ENCODE results near the gene IL25. TPM values are rescaled to one million over a fixed set of nuclear protein-coding genes. Genes with fewer than 3 reads are reported as not detected.
"Not testable (repeated sequence)": the region's sequence is repeated elsewhere in the genome, so short reads cannot be mapped to it uniquely, and the experiment has no call there.

The IL25 gene
- total and polyA plus RNA-seq, 8 donors, result not detected

DNA sequence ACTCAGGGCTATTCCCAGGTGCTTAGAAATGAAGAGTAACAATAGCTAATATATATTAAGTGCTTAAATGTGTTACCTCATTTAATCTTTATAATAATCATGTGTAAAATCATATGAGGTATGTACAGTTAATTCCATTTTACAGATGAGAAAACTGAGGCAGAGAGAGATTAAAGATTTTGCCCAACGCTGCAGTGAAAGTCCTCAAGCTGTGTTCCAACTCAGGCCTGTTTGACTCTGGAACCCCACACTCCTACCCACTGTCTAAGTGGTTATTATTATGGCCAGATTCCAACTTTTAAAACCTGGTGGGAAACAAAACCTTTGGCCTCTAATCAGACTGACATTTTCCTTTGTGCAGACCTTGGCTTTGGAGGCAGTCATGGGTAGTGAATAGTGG is 14.4 kb downstream of the IL25 start:
- H3K4me3 ChIP-seq, result no peak overlapping the region
- H3K27ac ChIP-seq, result no peak overlapping the region
- intact Hi-C loops (cut with DNase I), result no loop called here
- TF ChIP-seq, protein P1, sequence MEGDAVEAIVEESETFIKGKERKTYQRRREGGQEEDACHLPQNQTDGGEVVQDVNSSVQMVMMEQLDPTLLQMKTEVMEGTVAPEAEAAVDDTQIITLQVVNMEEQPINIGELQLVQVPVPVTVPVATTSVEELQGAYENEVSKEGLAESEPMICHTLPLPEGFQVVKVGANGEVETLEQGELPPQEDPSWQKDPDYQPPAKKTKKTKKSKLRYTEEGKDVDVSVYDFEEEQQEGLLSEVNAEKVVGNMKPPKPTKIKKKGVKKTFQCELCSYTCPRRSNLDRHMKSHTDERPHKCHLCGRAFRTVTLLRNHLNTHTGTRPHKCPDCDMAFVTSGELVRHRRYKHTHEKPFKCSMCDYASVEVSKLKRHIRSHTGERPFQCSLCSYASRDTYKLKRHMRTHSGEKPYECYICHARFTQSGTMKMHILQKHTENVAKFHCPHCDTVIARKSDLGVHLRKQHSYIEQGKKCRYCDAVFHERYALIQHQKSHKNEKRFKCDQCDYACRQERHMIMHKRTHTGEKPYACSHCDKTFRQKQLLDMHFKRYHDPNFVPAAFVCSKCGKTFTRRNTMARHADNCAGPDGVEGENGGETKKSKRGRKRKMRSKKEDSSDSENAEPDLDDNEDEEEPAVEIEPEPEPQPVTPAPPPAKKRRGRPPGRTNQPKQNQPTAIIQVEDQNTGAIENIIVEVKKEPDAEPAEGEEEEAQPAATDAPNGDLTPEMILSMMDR (IDR thresholded peaks at IDR 0.05), result no peak
- no peaks in the 10 kb centered on the region for H3K36me3 ChIP-seq
- H3K4me1 ChIP-seq, result no peaks in the 10 kb centered on the region
- ATAC-seq, result no peak
- no peaks in the 10 kb centered on the region for H3K9me3 ChIP-seq
- peaks cover 0 to 21% of the 10 kb centered on the region in 2 donors for H3K27me3 ChIP-seq
- no peak for DNase-seq

DNA sequence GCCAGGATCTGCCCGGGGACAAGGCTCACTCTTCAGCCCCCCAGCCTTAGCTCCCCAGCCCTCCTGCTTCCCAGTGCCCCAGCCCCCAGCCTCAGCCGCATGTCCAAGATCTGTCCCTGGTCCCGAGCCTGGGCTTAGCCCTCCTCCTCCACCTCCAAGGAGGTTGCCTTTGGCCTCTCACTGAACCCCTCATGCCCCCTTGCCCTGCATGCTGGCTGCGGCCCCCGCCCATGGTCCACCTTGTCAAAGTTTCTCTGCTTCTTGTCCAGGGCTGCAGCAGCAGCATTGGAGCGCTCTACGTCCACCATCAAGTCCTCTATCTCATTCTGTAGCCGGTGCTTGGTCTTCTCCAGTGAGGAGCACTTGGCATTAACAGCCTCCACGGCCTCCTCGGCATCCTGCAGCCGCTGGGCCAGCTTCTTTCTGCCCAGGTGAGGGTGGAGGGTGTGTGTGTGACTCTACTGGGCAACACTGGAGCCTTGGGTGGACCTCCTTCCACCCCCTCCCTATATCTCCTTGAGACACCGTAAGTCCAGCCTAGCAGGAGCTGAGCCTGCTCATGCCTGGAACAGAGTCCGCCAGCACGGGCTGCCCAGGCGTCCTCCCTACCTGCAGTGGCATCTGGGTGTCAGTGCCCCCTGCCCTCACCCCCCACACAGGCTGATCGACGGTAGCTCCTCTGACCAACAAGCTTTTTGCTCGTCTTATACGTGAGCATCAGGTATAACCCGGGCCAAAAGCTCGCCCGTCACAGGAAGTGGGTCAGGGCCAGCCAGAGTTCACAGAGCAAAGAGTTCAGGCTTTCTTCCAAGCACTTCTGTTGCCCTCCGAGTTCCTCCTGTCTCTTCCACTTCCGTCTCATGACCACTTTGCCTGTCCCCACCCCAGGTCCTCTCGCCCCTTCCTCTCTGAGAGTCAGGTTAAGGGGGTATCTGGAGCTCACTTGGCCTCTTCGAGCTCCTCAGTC is 15.6 kb downstream of the IL25 start:
- no peaks in the 10 kb centered on the region for H3K36me3 ChIP-seq
- no peaks in the 10 kb centered on the region for H3K4me1 ChIP-seq
- intact Hi-C loops (cut with DNase I), result no loop called here
- H3K27ac ChIP-seq, result no peak overlapping the region
- H3K9me3 ChIP-seq, result no peaks in the 10 kb centered on the region
- no peak overlapping the region for H3K4me3 ChIP-seq
- no peak for ATAC-seq
- DNase-seq, result no peak
- peaks cover 0 to 9% of the 10 kb centered on the region in 2 donors for H3K27me3 ChIP-seq
- TF ChIP-seq, protein P1 (IDR thresholded peaks at IDR 0.05), result no peak

DNA sequence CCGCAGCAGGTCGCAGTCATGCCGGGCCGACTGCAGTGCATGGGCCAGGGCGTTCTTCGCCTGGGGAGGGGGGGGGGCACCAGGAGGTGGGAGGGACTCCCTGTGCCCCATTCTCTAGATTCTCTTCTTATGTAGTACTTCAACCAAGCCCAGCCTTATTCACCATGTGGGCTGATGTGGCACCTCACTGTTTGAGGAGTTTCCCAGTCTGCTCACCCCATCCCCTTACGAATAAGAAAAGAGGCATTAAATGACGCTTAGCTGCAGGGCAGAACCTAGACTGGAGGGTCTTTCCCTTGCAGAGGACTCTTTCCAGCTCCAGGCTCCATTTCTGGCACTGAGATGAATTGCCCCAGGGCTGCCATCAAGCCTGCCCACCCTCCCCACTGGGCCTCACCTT is 16.4 kb downstream of the IL25 start:
- Histone ChIP-seq H3K4me3 (no peak overlapping the region), H3K27ac (no peak overlapping the region), H3K27me3 (peaks cover 0 to 9% of the 10 kb centered on the region in 2 donors), H3K9me3 (no peaks in the 10 kb centered on the region), H3K4me1 (no peaks in the 10 kb centered on the region), H3K36me3 (no peaks in the 10 kb centered on the region)
- intact Hi-C loops (cut with DNase I), result no loop called here
- TF ChIP-seq, protein P1 (IDR thresholded peaks at IDR 0.05), result no peak
- ATAC-seq (no peak), DNase-seq (no peak)

DNA sequence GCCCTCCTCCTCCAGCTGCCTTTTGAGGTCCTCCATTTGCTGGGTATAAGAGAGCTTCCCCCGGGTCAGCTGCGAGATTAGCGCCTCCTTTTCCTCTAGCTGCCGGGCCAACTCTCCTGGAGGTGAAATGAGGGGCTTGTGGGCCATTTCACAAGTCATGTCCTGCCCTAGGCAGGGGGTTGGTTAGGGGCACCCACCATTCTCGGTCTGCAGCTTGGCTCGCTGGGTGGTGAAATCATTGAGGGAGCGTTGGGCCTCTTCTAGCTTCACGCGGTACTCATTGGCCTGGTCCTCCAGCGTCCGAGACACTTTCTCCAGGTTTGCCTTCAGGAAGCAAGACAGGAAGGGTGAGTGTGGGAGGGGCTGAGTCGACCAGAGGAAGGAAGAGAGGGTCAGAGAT is 16.8 kb downstream of the IL25 start:
- DNase-seq, result no peak
- no peaks in the 10 kb centered on the region for H3K36me3 ChIP-seq
- H3K9me3 ChIP-seq, result no peaks in the 10 kb centered on the region
- intact Hi-C loops (cut with DNase I), result no loop called here
- H3K27me3 ChIP-seq, result peaks cover 0 to 9% of the 10 kb centered on the region in 2 donors
- ATAC-seq, result no peak
- no peak overlapping the region for H3K27ac ChIP-seq
- no peak overlapping the region for H3K4me3 ChIP-seq
- TF ChIP-seq, protein P1 (IDR thresholded peaks at IDR 0.05), result no peak
- H3K4me1 ChIP-seq, result no peaks in the 10 kb centered on the region

DNA sequence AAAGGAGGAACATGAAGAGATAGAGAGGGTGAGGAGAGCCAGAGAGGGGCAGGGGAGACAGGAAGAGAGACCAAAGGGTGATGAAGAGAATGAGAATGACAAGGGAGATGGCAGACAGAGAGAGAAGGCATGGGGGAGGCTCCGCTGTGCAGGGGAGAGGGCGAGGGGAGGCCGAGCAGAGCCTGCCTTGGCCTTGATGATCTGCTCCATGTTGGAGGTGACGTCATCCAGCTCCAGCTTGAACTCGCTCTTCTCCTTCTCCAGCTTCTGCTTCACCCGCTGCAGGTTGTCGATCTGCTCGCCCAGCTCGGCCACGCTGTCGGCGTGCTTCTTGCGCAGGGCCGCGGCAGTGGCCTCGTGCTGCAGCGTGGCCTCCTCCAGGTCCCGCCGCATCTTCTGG is 17.3 kb downstream of the IL25 start:
- ATAC-seq; H3K4me3 ChIP-seq; H3K4me1 ChIP-seq; H3K27ac ChIP-seq; DNase-seq; intact Hi-C loops (cut with DNase I); H3K27me3 ChIP-seq; H3K36me3 ChIP-seq; H3K9me3 ChIP-seq: not testable (repeated sequence)
